ENCODE results near the gene POLR3K.

Gene POLR3K

GRCh38 chr16:89391-90302 lies 36.2 kb upstream of the POLR3K start:
- ChIA-PET CTCF (interaction anchor here (0.9 to 3.6 kb wide), 3 partner anchors 10 to 28 kb away, joined by 4 to 34 read pairs (median 6); no protein-coding TSS in a partner anchor), POLR2A (no interaction called here)
- Histone ChIP-seq H3K27ac (ENCODE audit: extremely low read depth, low read depth, low read length) (no peak overlapping the region), H3K9me3 (ENCODE audit: control insufficient read depth, insufficient read depth, low read depth, low read length) (no peaks in the 10 kb centered on the region), H3K4me1 (ENCODE audit: control insufficient read depth, insufficient read depth, low read length) (no peaks in the 10 kb centered on the region; the same call in 1 of the 2 replicates), H3K36me3 (ENCODE audit: control insufficient read depth in 2 of 2, insufficient read depth in 1 of 2, low read length in 2 of 2) (peaks cover 6 to 71% of the 10 kb centered on the region in 2 experiments; a peak in 2 of 3 replicates), H3K4me3 (ENCODE audit: low read depth, low read length) (no peak overlapping the region)
- TF ChIP-seq ZNF211 (tag by site-specific recombination; IDR thresholded peaks at IDR 0.05; ENCODE audit: low read depth) (no peak), GLIS2 (tag by site-specific recombination; IDR thresholded peaks at IDR 0.05) (0 out of 2 replicates have a peak, but pooled peaks have one; percentile 11)

- Histone ChIP-seq H3K4me3 (ENCODE audit: low read depth, low read length) (no peak overlapping the region), H3K9me3 (ENCODE audit: control insufficient read depth, insufficient read depth, low read depth, low read length) (no peaks in the 10 kb centered on the region), H3K4me1 (ENCODE audit: control insufficient read depth, insufficient read depth, low read length) (no peaks in the 10 kb centered on the region; the same call in 1 of the 2 replicates), H3K27ac (ENCODE audit: extremely low read depth, low read depth, low read length) (no peak overlapping the region), H3K36me3 (ENCODE audit: control insufficient read depth in 2 of 2, insufficient read depth in 1 of 2, low read length in 2 of 2) (peaks cover 6 to 79% of the 10 kb centered on the region in 2 experiments; a peak in 2 of 3 replicates)
- TF ChIP-seq ZBTB7A (tag by site-specific recombination; IDR thresholded peaks at IDR 0.05; ENCODE audit: low read depth), result no peak
- ChIA-PET POLR2A (no interaction called here), CTCF (no interaction called here)
Observed at GRCh38 chr16:88613-89012, 35.2 kb upstream of the POLR3K start.

GRCh38 chr16:86483-86952 lies 33.1 kb upstream of the POLR3K start:
- Histone ChIP-seq H3K4me1 (ENCODE audit: control insufficient read depth, insufficient read depth, low read length) (no peaks in the 10 kb centered on the region; the same call in 1 of the 2 replicates), H3K9me3 (ENCODE audit: control insufficient read depth, insufficient read depth, low read depth, low read length) (no peaks in the 10 kb centered on the region), H3K36me3 (ENCODE audit: control insufficient read depth in 2 of 2, insufficient read depth in 1 of 2, low read length in 2 of 2) (peaks cover 6 to 74% of the 10 kb centered on the region in 2 experiments; a peak in 2 of 3 replicates), H3K4me3 (ENCODE audit: low read depth, low read length) (no peak overlapping the region), H3K27ac (ENCODE audit: extremely low read depth, low read depth, low read length) (no peak overlapping the region)
- ChIA-PET POLR2A (interaction anchor here (0.9 kb wide), 1 partner anchor 15 kb away, joined by 3 read pairs; the partner anchor contains the start of gene RHBDF1), CTCF (interaction anchor here (0.6 to 3.3 kb wide), 2 partner anchors 10 to 47 kb away, joined by 3 to 25 read pairs; no protein-coding TSS in a partner anchor)
- TF ChIP-seq GLIS1 (tag by site-specific recombination; IDR thresholded peaks at IDR 0.05) (0 out of 2 replicates have a peak, but pooled peaks have one; percentile 2), RBAK (tag by site-specific recombination; IDR thresholded peaks at IDR 0.05) (no peak), EGR2 (tag by site-specific recombination; IDR thresholded peaks at IDR 0.05; ENCODE audit: low read depth) (peak; percentile 61), ZFHX2 (tag by site-specific recombination; conservative IDR thresholded peaks at IDR 0.05) (peak; percentile 32; the same call in 1 of the 2 replicates)

GRCh38 chr16:85865-86264 lies 32.5 kb upstream of the POLR3K start:
- no peaks in the 10 kb centered on the region for H3K4me1 ChIP-seq (ENCODE audit: control insufficient read depth, insufficient read depth, low read length)
- no peak overlapping the region for H3K27ac ChIP-seq (ENCODE audit: extremely low read depth, low read depth, low read length)
- peaks cover 2 to 75% of the 10 kb centered on the region in 2 experiments; a peak in 2 of 3 replicates for H3K36me3 ChIP-seq (ENCODE audit: control insufficient read depth in 2 of 2, insufficient read depth in 1 of 2, low read length in 2 of 2)
- POLR2A ChIA-PET, result no interaction called here
- H3K4me3 ChIP-seq (ENCODE audit: low read depth, low read length), result no peak overlapping the region
- no peaks in the 10 kb centered on the region for H3K9me3 ChIP-seq (ENCODE audit: control insufficient read depth, insufficient read depth, low read depth, low read length)
- TF ChIP-seq ZNF585B (tag by site-specific recombination; IDR thresholded peaks at IDR 0.05) (no peak), ZNF548 (tag by site-specific recombination; IDR thresholded peaks at IDR 0.05) (no peak), ZNF600 (tag by site-specific recombination; IDR thresholded peaks at IDR 0.05) (no peak), OVOL3 (tag by site-specific recombination; IDR thresholded peaks at IDR 0.05) (no peak), ZNF843 (tag by site-specific recombination; IDR thresholded peaks at IDR 0.05) (no peak), ZEB2 (tag by site-specific recombination; IDR thresholded peaks at IDR 0.05) (no peak), ZXDB (tag by site-specific recombination; IDR thresholded peaks at IDR 0.05) (no peak), ZNF777 (tag by site-specific recombination; IDR thresholded peaks at IDR 0.05; ENCODE audit: borderline replicate concordance) (no peak), ZNF664 (tag by site-specific recombination; IDR thresholded peaks at IDR 0.05) (no peak), PRDM4 (tag by site-specific recombination; IDR thresholded peaks at IDR 0.05) (no peak), SP3 (tag by site-specific recombination; IDR thresholded peaks at IDR 0.05) (no peak), INSM2 (tag by site-specific recombination; IDR thresholded peaks at IDR 0.05) (no peak), GLI4 (tag by site-specific recombination; IDR thresholded peaks at IDR 0.05) (no peak)
- CTCF ChIA-PET, result interaction anchor here (0.6 to 3.3 kb wide), 3 partner anchors 10 to 20 kb away, joined by 4 to 25 read pairs (median 17); no protein-coding TSS in a partner anchor

All from HEK293 (cell line).